Inferior parietal cortex (tissue), 1 donor: ENCODE data around the gene ESYT2.
"Not testable (repeated sequence)": the region's sequence is repeated elsewhere in the genome, so short reads cannot be mapped to it uniquely, and the experiment has no call there.

Experiments
- DNase-seq: peaks from one replicate; pipeline ENCODE4 v3.0.0-alpha.2; 2016; ENCODE audit errors: extremely low spot score

Gene ESYT2

DNA sequence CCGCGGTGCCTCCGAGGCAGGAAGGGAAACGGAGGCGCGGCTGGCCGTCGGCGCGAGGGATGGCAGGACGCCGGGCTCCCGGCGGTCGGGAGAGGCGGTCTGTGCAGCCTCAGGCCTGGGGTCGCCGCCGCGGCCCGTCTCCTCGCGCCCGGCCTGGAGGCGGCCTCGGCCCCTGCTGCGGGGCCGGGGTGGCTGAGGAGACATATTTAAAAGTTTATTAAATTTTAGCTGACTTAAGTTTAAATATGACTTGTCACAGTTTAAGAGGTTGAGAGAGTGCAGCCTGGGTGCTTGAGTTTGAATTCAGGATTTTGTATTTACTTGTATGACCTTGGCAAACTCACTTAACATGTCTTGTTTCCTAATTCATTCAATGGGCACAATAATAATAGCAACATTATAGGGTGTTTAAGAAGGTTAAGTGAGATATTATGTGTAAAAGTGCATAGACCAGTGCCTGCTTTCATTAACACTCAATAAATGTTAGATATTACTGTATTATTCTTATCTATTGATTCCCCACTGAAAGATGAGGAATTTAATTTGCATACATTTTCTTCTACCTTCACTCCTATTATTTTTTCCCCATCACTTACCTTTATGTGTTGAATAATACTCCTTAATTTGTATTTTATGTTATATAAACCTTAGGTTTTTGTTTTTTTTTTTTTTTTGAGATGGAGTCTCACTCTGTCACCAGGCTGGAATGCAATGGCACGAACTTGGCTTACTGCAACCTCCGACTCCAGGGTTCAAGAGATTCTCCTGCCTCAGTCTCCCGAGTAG, 27.8 kb upstream of the ESYT2 start:
- no peak for DNase-seq

DNA sequence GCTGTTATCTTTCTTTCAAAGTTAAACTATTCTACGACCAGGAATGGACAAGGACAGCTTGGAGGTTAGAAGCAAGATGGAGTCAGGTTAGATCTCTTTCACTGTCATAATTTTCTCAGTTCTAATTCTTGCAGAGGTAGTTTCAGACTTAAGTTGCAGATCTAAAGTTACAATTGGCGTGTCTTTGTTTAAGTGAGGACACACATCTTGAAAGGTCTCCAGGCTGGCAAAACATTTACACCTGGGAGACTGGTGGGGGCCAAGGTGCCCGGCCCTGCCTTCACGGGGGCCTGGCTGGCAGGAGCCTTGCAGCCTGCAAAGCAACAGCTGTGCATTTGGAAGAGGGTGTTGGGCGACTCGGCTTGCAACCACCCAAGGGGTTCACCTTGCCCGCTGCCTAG, 25.4 kb upstream of the ESYT2 start:
- no peak for DNase-seq

DNA sequence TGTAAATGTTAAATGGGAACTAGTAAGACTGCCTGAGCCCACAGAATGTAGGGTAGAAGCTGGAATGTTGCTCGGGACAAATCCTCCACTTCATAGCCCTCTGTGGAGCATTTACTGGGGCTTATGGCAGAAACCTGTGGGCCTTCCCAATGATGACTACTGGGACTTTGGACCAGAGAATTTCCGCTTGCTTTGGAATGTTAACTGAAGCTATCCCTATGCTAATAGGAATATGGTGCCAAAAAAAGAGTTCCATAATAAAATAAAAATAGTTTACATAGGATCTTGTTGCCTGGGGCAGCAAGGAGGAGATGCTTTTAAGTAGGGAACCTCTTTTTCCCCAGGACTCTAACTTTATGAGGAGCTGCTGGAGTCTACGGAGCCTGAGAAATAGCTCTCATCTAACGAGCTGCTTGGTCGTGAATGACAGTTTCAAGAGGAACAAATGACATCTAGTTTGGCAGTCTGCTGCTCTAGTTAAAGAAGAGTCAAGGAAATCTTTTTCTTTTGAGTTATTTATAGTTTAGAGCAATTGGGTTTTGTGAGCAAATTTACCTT, 21.3 kb upstream of the ESYT2 start:
- DNase-seq, result no peak

DNA sequence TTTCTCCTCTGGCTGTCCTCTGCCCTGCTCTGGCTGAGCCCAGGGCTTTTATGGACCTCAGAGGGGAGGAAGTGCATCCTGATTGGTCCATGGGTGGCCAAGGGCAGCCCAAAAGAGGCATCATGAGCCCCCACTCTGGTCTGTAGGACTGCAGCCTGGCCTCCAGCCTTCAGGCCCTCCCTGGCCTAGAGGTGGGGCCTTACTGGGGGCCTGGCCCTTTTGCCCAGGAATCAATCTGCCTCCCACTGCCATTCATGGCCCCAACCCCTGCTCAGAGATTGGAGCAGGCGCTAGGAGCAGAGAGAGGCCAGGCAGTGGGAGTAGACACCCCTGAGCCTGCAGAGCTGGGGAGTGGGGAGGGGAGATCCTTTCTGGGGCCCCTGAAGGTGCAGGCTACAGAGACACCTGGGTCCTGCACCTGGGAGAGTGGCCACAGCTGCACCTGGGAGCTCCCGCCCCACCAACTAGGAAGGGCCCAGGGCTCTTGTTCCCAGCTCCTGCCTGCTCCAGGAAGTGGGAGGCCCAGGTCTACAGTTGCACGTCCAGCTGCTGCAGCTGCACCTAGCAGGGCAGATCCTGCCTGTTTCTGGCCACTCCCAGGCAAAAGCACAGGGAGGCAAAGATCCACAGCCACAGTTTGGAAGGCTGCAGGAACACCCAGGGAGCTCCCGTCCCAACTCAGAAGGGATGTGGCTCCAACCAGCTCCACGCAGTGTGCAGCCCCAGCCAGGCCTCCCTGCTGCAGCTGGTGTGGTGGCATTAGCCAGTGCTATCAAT, 20.6 kb upstream of the ESYT2 start:
- DNase-seq, result no peak

DNA sequence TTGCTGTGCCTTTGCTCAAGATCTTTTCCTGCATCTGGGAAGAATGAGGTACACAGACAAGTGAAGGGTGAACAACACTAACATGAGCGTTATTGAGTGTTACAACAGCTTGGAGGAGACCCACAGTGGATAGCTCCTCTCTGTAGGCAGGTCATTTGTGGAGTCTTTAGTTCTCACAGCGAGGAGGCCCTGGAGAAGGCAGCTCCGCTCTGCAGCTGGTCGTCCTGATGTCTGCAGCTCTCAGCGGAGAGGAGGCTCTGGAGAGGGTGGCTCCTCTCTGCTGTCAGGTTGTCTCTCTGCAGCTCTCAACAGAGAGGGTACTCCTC, 20.1 kb upstream of the ESYT2 start:
- no peak for DNase-seq

DNA sequence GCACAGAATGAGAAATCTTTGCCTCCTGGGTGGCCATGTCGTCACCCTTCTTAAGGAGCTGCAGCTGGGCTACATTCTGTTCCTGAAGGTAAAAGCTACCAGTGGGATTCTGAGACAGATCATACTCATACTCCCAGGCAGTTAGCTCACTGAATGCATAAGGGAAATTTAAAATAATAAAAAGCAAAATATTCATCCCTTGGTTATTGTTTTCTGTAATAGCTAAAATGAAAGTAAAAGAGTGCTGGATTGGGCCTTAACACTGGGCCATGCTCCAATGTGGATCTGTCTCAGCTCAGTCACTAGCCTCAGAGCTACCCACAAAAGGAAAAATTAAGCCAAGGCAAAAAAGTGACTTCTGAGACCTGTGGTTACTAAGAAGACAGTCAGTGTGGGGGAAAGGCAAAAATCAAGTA, 18.1 kb upstream of the ESYT2 start:
- no peak for DNase-seq

DNA sequence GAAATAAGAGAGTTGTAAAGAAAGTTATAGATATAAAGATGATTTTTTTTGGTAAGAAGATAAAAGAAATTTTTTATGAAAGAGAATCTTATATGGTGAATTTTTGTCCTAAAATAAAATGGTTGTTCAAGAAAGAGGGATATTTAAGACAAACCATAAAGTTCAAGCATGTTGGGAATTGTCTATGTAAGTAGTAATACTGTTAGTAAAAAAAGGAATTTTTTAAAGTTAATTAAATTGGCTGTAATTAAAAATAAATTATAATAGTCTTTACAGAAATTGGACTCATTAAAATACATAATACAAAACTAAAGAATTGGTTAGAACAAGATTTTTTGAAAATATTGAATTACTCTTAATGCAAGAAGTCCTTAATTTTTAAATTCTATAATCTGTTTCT, 17.0 kb upstream of the ESYT2 start:
- no peak for DNase-seq

DNA sequence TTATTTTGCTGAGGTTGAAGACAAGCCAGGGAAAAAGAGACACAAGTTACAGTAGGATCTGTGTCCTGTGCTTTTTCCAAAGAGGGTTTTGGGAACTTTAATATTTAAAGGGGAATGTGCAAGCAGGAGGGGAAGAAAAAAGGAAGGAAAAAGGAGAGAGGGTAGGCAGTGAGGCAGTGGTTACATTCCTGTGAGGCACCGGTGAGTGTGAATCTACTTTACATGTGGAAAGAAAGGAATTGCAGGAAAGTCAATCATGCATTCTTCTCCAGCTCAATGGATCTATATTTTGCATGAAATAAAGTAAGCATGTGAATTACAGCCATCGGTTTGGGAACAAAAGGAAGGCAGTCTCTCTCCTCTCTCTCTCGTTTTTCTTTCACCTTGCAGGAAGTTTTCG, 14.5 kb upstream of the ESYT2 start:
- DNase-seq, result no peak

DNA sequence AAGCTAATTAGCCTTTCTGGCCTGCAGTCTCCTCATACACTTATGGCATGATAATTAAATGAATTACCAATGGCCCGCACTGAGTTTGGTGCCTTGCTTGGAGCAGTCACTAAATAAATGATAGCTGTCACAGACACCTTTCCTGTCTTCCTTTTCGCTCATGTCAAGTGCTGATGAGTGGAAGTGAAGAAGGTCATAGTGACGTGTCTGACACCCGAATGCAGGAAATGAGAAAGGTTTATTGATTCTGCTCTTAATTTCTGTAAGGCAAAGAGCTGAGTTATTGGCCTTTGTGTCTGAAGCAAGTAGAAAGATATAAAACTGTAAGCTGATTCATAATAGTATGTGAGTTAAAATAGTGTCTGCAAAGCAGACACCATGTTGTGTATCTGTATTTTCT, 13.2 kb upstream of the ESYT2 start:
- no peak for DNase-seq

DNA sequence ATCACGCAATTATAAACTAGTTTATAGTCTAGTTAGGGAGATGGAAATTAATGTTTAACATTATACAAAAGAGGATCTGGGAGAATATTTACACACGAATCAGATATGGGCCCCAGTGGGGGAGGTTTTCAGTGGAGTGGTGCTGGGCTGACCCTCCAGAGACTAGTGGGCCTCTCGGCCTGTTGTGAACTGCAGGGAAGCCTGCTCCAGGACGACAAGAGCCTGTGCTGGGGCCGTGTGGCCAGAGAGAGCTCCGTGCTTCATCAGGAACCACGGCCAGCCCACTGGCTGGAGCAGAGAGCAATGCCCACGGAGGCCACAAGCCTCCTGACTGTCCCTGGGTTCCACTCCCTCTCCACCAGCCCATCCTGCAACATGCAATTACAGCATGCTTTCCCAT, 11.3 kb upstream of the ESYT2 start:
- DNase-seq, result no peak

DNA sequence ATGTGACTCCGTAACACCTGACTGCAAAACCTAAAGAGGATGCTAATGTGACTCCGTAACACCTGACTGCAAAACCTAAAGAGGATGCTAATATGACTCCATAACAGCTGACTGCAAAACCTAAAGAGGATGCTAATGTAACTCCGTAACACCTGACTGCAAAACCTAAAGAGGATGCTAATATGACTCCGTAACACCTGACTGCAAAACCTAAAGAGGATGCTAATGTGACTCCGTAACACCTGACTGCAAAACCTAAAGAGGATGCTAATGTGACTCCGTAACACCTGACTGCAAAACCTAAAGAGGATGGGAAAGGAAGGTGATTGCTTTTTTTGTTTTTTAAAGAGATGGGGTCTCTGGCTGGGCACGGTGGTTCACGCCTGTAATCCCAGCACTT, 9.9 kb upstream of the ESYT2 start:
- not testable (repeated sequence) for DNase-seq

DNA sequence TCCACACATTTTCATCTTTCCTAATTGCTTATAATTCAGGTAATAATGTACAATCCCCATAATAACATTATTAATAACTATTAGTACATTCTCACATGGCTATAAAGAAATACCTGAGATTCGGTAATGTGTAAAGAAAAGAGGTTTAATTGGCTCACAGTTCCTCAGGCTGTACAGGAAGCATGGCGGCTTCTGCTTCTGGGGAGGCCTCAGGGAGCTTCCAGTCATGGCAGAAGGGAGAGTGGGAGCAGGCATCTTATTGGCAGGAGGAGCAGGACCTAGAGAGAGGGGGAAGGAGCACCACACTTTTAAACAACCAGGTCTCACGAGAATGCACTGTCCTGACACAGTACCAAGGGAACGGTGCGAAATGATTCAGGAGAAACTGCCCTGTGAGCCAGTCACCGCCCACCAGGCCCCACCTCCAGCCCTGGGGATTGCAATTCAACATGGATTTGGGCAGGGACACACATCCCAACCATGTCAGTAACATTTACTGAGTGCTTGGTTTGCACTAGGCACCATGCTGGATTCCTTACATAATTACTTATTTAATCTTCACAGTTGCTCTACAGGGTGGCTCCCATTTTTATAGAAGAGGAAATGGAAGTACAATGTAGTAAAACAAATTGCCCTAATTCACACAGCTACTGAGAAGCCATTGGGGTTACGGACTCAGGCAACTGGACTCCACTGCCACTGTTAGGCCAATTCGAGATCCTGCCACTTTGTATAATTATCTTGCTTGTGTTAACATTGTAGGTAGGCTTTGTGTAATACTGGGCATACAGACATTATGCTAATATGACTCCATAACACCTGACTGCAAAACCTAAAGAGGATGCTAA, 8.7 kb upstream of the ESYT2 start:
- no peak for DNase-seq

DNA sequence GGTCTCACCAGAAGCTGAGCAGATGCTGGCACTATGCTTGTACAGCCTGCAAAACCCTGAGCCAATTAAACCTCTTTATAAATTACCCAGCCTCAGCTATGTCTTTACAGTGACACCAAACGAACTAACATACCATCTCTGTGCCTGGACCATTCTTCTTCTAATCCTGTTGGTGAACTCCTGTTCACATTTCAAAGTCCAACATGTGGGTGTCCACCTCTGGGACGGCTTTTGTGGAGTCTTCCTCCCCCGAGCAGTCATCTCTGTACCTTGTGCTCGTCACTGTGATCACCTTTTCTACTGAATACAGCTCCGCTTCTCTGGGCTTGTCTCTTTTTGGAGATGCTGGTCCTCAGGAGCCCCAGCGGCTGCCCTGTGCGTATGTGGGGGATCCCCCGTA, 7.4 kb upstream of the ESYT2 start:
- DNase-seq, result no peak

DNA sequence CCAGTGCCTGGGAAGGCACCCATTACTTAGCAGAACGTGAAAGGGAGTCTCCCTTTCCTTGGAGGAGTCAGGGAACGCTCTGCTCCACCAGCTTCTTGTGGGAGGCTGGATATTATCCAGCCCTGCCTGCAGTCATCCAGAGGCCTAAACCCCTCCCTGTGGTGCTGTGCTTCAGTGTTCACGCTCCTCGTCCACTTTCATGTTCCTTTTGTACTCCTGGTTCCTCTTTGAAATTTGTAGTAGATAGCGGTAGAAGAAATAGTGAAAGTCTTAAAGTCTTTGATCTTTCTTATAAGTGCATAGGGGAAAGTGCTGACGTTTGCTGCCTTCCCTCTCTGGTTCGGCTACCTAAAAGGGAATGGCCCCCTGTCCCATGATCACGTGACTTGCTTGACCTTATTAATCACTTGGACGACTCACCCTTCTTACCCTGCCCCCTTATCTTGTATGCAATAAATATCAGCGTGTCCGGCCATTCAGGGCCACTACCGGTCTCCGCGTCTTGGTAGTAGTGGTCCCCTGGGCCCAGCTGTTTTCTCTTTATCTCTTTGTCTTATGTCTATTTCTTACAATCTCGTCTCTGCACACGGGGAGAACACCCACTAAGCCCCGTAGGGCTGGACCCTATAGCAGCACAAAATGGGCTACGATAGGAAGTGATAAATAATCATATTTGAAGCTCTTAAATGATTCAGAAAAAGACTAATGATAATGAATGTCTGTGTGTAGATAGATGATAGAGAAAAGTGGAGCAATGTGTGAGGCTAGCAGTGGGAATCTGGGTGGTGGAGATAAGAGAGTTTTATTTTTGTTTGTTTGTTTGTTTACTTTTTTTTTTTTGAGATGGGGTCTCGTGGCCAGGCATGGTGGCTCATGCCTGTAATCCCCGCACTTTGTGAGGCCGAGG, 5.8 kb upstream of the ESYT2 start:
- no peak for DNase-seq

DNA sequence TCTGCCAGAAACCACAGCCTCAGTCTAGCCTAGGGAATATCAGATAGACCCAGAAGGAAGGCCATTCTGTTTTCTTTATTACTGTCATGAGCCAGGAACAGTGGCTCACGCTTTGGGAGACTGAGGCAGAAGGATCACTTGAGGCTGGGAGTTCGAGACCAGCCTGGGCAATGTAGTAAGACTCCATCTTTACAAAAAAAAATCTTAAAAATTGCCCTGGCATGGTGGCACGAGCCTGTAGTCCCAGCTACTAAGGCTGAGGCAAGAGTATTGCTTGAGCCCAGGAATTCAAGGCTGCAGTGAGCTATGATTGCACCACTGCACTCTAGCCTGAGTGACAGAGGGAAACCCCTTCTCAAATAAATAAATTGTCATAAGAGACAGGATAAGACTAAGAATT, 3.7 kb upstream of the ESYT2 start:
- no peak for DNase-seq

DNA sequence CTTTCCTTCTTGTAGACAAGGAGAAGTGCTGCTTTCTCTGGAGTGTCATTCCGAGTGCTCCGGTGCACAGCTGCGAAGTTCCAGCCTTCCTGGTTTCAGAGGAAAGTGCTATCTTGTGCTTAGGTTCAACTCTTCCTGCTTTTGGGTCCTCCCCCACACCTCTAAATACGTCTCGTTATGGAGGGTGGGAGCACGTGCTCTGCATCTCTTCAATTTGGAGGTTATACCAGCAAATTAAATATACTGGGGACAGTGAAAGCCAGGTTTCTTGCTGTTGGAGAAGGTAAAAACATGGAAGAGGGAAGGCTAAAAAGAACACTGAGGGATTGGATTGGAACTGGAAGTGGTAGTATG, 2.4 kb upstream of the ESYT2 start:
- no peak for DNase-seq

DNA sequence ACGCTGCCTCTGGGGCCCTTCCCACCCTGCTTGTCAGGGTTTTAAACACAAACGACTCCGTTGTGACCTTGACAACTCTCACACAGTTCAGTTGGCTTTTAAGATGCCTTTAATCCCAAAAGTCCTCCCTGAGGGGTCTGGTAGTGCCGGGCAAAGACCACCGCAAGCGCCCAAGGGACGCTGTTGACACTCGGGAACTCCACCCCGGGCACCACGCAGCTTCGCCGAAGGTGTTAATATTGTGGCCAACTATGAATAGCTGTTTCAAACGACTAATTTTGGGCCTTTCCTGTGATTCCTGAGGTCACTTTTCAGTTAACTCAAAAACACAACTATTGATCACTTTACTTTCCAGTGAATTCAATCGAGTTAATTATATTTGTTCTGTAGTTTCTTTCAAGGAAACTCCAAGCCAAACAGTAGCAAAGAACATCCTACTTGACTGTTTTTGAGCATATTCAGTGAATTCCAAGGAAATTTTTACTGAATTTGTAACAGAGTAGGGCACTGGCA, 958 bp upstream of the ESYT2 start:
- DNase-seq, result no peak

DNA sequence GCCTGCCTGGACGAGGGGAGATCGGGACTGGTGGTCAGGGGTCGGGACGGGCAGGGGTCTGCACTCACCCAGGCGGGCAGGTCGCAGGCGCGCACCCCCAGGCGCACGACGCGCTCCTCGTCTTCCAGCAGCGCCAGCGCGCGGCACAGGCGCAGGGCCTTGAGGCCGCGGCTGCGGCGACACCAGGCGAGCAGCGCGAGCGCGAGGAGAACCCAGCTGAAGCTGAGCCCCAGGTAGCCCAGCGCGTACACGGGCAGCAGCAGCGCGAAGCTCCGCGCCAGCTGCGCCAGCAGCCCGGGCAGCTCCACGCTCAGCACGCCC, 328 bp downstream of the ESYT2 start:
- DNase-seq, result peak; percentile 47

DNA sequence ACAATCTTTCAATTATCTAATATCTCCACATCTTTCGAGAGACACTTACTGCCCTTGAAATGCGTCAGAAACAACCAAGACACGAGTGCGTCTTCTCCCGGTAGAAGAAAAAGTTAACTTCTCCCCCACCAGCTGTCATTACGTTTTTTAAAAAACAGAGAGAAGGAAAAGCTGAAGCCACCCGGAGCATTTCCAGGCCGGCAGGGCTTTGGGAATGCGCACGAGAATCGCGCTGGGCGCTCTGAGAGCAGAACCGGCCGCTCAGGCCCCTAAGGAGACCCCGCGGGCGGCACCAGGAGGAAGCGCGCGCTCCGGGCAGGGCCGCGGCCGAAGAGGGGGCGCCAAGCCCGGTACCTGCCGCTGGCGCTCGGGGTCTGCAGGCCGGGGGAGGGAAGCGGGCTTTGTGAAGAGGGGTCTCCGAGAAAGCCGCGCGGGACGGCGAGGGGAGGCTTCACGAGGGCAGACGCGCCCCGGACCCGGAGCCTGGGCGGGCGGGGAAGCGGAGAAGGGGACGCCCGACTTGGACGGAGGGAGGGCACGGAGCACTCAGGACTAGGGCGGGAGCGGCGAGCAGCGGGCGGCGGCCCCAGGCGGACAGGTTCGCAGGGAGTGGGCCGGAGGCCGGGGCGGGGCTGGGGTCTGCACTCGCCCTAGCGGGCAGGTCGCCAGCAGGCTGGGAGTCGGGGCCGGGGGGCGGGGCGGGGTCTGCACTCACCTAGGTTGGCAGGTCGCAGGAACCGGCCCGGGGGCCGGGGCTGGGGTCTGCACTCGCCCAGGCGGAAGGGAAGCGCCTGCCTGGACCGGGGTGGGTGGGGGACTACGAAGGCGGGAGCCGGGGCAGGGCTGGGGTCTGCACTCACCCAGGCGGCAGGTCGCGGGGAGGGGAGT, 932 bp downstream of the ESYT2 start:
- no peak for DNase-seq

DNA sequence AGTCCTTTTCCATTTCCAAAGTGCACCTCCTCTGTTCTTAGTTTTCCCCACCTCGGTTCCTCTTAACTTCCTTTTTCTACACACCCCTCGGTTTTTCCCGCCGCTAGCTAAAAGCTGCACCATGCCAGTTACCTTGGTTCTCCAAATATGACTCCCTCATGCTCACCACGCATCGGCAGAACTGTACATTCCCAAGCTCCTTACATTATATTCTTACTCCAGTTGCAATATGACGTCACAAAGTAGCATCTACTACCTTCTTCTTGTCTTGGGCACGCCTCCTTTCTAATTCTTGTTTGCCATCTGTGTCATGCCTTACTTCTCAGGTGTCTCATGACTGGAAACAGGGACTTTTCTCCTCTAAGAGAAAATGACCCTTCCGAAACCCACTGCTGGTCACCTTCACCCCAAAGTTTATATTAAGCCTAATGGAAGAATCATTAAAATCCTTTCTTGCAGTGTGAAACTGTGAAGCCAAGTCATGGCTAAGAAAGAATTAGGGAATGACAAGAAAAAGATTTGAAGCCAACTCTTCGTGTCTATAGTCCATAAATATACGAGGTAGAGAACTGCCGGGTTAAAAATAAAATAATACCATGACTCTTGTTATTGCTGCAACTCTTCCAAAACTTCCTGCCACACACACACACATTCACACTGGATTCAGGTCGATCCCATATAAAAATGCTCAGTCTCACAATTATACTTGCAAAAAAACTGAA, 1.7 kb downstream of the ESYT2 start:
- no peak for DNase-seq
